ENCODE results near the gene SDC4.

Gene SDC4

DNA sequence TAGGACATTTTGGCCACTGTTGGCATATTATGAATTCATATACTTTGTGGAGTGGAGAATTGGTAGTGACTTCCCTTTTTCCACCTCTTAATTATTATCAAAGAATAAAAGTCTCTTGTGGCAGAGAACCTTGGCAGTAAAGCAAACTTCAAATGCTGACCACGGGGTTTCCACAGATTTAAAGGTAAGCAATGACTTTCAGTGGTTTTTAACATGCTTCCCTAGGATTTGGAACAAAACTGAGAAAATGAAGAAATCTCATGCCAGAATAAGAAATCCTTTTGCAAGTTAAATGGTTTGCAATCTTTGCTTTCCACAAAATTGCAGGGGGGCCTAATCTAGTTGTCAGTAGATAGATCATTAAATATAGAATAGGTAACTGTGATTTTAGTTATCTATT, 2.0 kb upstream of the SDC4 start:
- H3K4me3 ChIP-seq (replicated peaks in 1 of 2; ENCODE audit: low read depth in 2 of 2, low read length in 2 of 2) = no peak overlapping the region
- DNase-seq (ENCODE audit: low read depth in 2 of 2) = no peak
- TF ChIP-seq, protein P1, sequence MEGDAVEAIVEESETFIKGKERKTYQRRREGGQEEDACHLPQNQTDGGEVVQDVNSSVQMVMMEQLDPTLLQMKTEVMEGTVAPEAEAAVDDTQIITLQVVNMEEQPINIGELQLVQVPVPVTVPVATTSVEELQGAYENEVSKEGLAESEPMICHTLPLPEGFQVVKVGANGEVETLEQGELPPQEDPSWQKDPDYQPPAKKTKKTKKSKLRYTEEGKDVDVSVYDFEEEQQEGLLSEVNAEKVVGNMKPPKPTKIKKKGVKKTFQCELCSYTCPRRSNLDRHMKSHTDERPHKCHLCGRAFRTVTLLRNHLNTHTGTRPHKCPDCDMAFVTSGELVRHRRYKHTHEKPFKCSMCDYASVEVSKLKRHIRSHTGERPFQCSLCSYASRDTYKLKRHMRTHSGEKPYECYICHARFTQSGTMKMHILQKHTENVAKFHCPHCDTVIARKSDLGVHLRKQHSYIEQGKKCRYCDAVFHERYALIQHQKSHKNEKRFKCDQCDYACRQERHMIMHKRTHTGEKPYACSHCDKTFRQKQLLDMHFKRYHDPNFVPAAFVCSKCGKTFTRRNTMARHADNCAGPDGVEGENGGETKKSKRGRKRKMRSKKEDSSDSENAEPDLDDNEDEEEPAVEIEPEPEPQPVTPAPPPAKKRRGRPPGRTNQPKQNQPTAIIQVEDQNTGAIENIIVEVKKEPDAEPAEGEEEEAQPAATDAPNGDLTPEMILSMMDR (IDR thresholded peaks at IDR 0.05; ENCODE audit: low read depth, low read length) = no peak

DNA sequence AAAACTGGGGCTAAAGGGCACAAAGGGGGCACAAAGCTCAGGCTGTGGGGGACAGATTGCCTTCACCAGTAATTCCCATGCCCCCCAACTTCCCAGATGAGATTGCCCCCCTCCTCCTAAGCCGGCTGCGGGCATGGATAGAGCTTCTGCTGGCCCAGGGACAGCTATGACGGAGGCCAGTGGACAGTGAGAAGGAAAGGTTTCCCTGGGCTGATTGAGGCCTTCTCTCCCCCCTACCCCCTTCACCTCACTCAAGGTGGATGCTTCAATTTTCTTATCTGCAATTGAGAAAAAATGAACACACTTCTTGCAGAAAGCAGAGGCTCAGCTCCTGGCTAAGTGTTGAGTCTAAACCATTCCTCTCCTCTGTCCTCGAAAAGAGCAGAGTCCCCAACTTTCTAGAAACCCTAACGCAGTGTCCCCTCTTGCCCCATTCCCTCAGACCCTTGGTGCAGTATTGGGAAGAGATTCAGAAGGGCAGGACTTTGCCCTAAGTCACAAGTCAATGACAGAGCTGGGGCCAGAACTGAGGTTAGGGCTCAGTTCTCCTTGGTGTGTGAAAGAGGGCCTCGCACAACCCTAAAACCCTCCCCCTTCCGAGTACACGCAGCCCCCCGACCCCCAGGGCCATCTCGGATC, 808 bp downstream of the SDC4 start:
- DNase-seq (ENCODE audit: low read depth in 2 of 2) = no peak
- TF ChIP-seq, protein P1 (IDR thresholded peaks at IDR 0.05; ENCODE audit: low read depth, low read length) = no peak
- peak overlapping the region; percentile 83 to 88 for H3K4me3 ChIP-seq (replicated peaks in 1 of 2; ENCODE audit: low read depth in 2 of 2, low read length in 2 of 2)

DNA sequence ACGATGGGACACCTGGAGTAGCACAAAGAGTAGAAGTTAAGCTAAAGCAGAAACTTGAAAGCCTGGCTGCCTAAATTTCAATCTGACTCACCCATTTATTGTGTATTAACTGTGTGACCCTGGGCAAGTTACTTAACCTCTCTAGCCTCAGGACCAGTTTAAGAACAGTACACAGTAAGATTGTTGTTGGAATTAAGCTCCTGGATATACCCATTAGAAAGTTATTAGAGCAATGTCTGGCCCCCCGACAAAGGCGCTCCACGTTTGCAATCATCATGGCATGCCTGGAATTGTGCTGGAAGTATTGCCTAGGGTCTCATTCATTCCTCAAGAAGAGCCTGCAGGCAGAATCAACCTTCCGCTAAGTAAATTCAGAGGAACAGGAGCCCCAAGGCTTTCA, 1.4 kb downstream of the SDC4 start:
- H3K4me3 ChIP-seq (replicated peaks in 1 of 2; ENCODE audit: low read depth in 2 of 2, low read length in 2 of 2) = peak overlapping the region; percentile 83 to 88
- no peak for DNase-seq (ENCODE audit: low read depth in 2 of 2)
- TF ChIP-seq, protein P1 (IDR thresholded peaks at IDR 0.05; ENCODE audit: low read depth, low read length) = no peak

DNA sequence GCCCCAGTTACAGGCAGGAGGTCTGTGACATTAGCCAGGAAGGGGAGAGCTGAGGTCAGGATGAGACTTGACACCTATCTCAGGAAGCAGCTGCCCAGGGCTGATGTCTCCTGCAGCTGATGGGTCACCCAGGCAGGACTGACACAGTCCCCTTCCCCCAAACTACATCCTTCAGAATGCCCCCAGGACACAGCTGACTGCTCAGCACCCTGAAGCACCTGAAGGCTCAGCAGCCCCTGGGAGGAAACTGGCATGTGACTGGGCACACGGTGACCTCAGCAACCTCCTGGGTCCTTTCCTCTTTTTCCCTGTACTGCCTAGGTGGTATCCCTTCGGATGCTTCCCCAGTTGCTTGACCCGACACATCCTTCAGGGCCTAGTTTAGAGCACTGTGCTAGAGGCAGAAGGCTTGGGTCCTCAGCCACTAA, 1.9 kb downstream of the SDC4 start:
- H3K4me3 ChIP-seq (replicated peaks in 1 of 2; ENCODE audit: low read depth in 2 of 2, low read length in 2 of 2) = peak overlapping the region; percentile 83 to 88
- DNase-seq (ENCODE audit: low read depth in 2 of 2) = no peak
- TF ChIP-seq, protein P1 (IDR thresholded peaks at IDR 0.05; ENCODE audit: low read depth, low read length) = no peak

DNA sequence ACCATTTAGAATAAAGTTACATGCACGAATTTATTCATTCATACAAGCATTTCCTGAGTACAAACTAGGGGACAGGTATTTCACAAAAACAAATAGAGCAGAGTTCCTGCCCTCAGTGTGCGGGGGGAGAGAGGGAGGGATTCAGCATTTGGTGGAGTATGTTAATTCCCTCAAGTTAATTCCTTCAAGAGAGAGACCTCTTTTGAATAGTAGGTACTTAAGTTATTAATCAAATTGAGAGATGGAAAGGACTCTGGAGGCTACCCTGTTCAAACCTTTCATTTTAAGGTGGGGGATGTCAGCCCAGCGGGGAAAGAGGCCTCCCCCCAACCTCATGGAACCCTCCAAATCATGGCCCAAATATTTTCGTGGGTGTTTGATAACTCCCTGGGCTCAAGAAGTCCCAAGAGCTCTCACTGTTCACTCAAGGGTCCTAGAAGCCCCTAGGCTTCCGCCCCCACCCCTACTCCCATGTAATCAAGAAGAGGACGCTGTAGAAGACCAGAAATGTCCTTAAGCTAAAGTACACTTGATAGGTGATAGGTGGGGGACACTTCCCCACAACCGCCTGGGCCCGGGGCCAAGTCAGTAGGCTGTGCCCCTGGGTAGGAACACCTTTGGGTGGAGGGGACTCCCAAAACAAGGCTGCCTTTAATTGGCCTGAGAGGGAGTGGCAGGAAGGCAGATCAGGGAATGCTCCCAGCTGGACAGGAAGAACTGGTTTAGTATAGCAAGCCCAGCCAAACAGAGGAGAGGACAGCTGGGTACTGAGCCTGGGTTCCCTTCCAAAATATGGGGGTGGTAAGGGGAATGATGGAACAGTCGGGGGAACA, 2.9 kb downstream of the SDC4 start:
- H3K4me3 ChIP-seq (replicated peaks in 1 of 2; ENCODE audit: low read depth in 2 of 2, low read length in 2 of 2) = peak overlapping the region; percentile 83 to 88
- TF ChIP-seq, protein P1 (IDR thresholded peaks at IDR 0.05; ENCODE audit: low read depth, low read length) = no peak
- no peak for DNase-seq (ENCODE audit: low read depth in 2 of 2)

DNA sequence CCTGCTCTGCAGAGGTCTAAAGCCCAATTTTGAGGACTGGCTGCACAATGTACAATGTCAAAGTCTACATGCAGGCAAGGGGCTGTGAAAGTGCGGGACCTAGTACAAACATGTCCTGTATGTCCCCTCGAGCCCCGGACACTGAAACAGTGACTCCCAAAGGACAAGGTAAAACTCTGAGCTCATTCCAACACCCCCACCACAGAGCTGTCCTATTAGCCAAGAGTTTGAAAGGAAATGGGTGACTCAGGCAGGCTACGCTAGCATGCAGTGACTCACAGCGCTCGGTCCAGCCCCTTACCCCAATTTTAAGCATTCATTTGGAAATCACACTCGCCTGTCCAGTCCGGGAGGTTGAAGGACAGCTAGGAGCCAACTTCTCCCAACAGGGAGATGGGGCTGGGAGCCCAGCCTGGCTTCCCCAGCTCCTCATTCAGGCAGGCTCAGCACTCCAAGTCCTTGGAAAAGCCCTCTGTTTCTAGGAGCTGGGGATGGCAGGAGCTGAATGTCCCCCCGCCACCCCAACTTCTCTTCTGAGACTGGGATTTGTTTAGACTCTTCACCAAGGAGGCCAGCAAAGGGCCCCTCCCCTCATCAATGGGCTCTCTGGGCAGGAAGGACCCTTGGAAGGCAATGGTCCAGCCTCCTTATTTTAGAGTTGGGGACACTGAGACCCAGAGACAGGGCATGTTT, 3.9 kb downstream of the SDC4 start:
- H3K4me3 ChIP-seq (replicated peaks in 1 of 2; ENCODE audit: low read depth in 2 of 2, low read length in 2 of 2) = peak overlapping the region in 1 of 2 donors; percentile 32
- TF ChIP-seq, protein P1 (IDR thresholded peaks at IDR 0.05; ENCODE audit: low read depth, low read length) = no peak
- DNase-seq (ENCODE audit: low read depth in 2 of 2) = peak; percentile 90 to 93
